ENCODE data around the gene CDC42EP5.

- TF ChIP-seq POLR2A (IDR thresholded peaks at IDR 0.05; ENCODE audit: low read depth, low read length), result no peak
- TF ChIP-seq TAF1 (IDR thresholded peaks at IDR 0.05; ENCODE audit: low read depth, low read length), result no peak
- no peak for TF ChIP-seq PAX5 (IDR thresholded peaks at IDR 0.05; ENCODE audit: insufficient read depth, low read length, severe bottlenecking)
- TF ChIP-seq POLR2AphosphoS5 (IDR thresholded peaks at IDR 0.05; ENCODE audit: low read depth, low read length), result no peak
- TF ChIP-seq SPI1 (IDR thresholded peaks at IDR 0.05; ENCODE audit: low read depth, low read length), result no peak
These were observed 33.0 kb upstream of the CDC42EP5 start for GRCh38 chr19:54506079-54506478.

Measured in GM12891 (cell line).